GM12878 (cell line): ENCODE results near the gene FAAH2. TPM values are rescaled to one million over a fixed set of nuclear protein-coding genes. Genes with fewer than 3 reads are reported as not detected.

Experiments
- ATAC-seq: fragments of 200-7000 bp; cut with Tn5 transposase; 3 replicates; pipeline ENCODE4 v1.9.1; 2020; ENCODE audit warnings: mild to moderate bottlenecking, moderate library complexity
- BruUV-seq: library from RNA; stranded (reverse); fragments of 400-500 nt; replicated peaks from 2 replicates; lab custom pipeline; 2021; lab: Mats Ljungman, UMichigan
- CTCF ChIA-PET: fragments of 300-600 bp; sonication (Branson Sonifier 250); formaldehyde crosslinking; extraction: SDS; loops from one replicate; lab custom pipeline; 2021; ENCODE audit warnings: inconsistent platforms; lab: Yijun Ruan, JAX
- POLR2A ChIA-PET: fragments of 350-600 bp; formaldehyde crosslinking; extraction: SDS; loops from one replicate; lab custom pipeline; 2021; ENCODE audit warnings: inconsistent platforms; lab: Charles Lee
- RAD21 ChIA-PET: fragments of 300-600 bp; sonication (Branson Sonifier 250); formaldehyde crosslinking; loops from one replicate; lab custom pipeline; 2023; ENCODE audit warnings: antibody characterized with exemption; ENCODE audit not compliant: unreplicated experiment; lab: Charles Lee
- SMC1A ChIA-PET: fragments of 300-600 bp; sonication (Branson Sonifier 250); formaldehyde crosslinking; loops from one replicate; lab custom pipeline; 2023; ENCODE audit not compliant: unreplicated experiment, uncharacterized antibody; lab: Charles Lee
- DNase-seq: peaks from one replicate; pipeline ENCODE4 v3.0.0-alpha.2; 2011; ENCODE audit warnings: low read depth, low spot score
- FAIRE-seq: peaks from 3 replicates; lab custom pipeline; 2011; peaks lifted over from hg19 to GRCh38; lab: Jason Lieb, UNC
- H2AFZ ChIP-seq: 2 replicates; pipeline ENCODE4 v1.6.0; 2011; ENCODE audit warnings: low read depth, low read length, control low read depth; ENCODE audit not compliant: control insufficient read depth
- H3K27ac ChIP-seq: 2 replicates; pipeline ENCODE4 v1.5.1; 2011; ENCODE audit warnings: control low read depth; ENCODE audit not compliant: control insufficient read depth, insufficient read depth
- H3K27me3 ChIP-seq, 2 experiments: replicated peaks in 1 of 2; 2 replicates each; pipeline versions ENCODE4 v1.6.0 to v1.6.1; 2011; ENCODE audit warnings: low read length in 1 of 2; ENCODE audit not compliant: control insufficient read depth in 2 of 2, insufficient read depth in 2 of 2
- H3K36me3 ChIP-seq, 2 experiments: 2 replicates each; pipeline ENCODE4 v1.5.1; 2011; ENCODE audit warnings: low read length in 1 of 2; ENCODE audit not compliant: control insufficient read depth in 2 of 2, insufficient read depth in 2 of 2
- H3K4me1 ChIP-seq: 2 replicates; pipeline ENCODE4 v1.6.1; 2011; ENCODE audit warnings: mild to moderate bottlenecking, low read length, moderate library complexity, mixed read lengths; ENCODE audit not compliant: control insufficient read depth, insufficient read depth
- H3K4me2 ChIP-seq: 2 replicates; pipeline ENCODE4 v1.6.0; 2011; ENCODE audit warnings: control low read depth; ENCODE audit not compliant: control insufficient read depth, insufficient read depth
- H3K4me3 ChIP-seq: fragments of 200-600 bp; sonication (generic); 2 replicates; pipeline ENCODE4 v1.5.1; 2016
- H3K79me2 ChIP-seq: 2 replicates; pipeline ENCODE4 v1.6.0; 2011; ENCODE audit warnings: low read length; ENCODE audit not compliant: control insufficient read depth, insufficient read depth
- H3K9ac ChIP-seq: 2 replicates; pipeline ENCODE4 v1.8.0; 2011; ENCODE audit warnings: low read length, control low read depth, mixed read lengths; ENCODE audit not compliant: control insufficient read depth, insufficient read depth
- H3K9me3 ChIP-seq: replicated peaks from 3 replicates; pipeline ENCODE4 v1.5.1; 2011; ENCODE audit warnings: mild to moderate bottlenecking, low read length; ENCODE audit not compliant: control insufficient read depth, insufficient read depth
- H4K20me1 ChIP-seq: 2 replicates; pipeline ENCODE4 v1.6.0; 2011; ENCODE audit not compliant: control insufficient read depth, insufficient read depth
- ATF2 ChIP-seq: IDR thresholded peaks from 2 replicates; pipeline ENCODE4 v1.6.1; 2012; ENCODE audit warnings: low read length, inconsistent platforms
- CHD1 ChIP-seq: IDR thresholded peaks from 2 replicates; pipeline ENCODE4 v1.6.1; 2012; ENCODE audit warnings: low read depth, low read length, improper control_type of control experiment
- EP300 ChIP-seq, 2 experiments: fragments of 150-350 bp in 1 of 2; IDR thresholded peaks; 2 replicates each; pipeline ENCODE4 v1.6.1; 2011 to 2012; ENCODE audit warnings: low read depth in 2 of 2, low read length in 2 of 2, borderline replicate concordance in 1 of 2, improper control_type of control experiment in 1 of 2, inconsistent platforms in 1 of 2; ENCODE audit not compliant: control insufficient read depth in 1 of 2
- ETV6 ChIP-seq, 2 experiments: fragments of 450-650 bp in 1 of 2; IDR thresholded peaks in 1 of 2; conservative IDR thresholded peaks in 1 of 2; 2 replicates each; pipeline ENCODE4 v1.6.1; 2014; ENCODE audit warnings: antibody characterized with exemption in 1 of 2, borderline replicate concordance in 1 of 2, low read depth in 1 of 2, mild to moderate bottlenecking in 1 of 2, moderate library complexity in 1 of 2
- FOXM1 ChIP-seq: IDR thresholded peaks from 2 replicates; pipeline ENCODE4 v1.6.1; 2012; ENCODE audit warnings: low read depth, mild to moderate bottlenecking, inconsistent platforms, low read length, moderate library complexity
- JUND ChIP-seq: IDR thresholded peaks from 2 replicates; pipeline ENCODE4 v1.6.1; 2012; ENCODE audit warnings: low read depth, mild to moderate bottlenecking, low read length, improper control_type of control experiment, moderate library complexity
- MEF2B ChIP-seq: fragments of 450-650 bp; IDR thresholded peaks from 2 replicates; pipeline ENCODE4 v1.6.1; 2018; ENCODE audit warnings: mild to moderate bottlenecking, moderate library complexity; ENCODE audit not compliant: partially characterized antibody, poor library complexity, severe bottlenecking
- NFIC ChIP-seq: IDR thresholded peaks from 2 replicates; pipeline ENCODE4 v1.6.1; 2012; ENCODE audit warnings: low read depth, mild to moderate bottlenecking, inconsistent platforms, low read length, moderate library complexity
- NFXL1 ChIP-seq: fragments of 450-650 bp; IDR thresholded peaks from 2 replicates; pipeline ENCODE4 v1.6.1; 2017; ENCODE audit warnings: antibody characterized with exemption, mild to moderate bottlenecking, borderline replicate concordance
- NFYA ChIP-seq: IDR thresholded peaks from 2 replicates; pipeline ENCODE4 v1.6.1; 2011; ENCODE audit warnings: low read depth, mild to moderate bottlenecking, low read length, improper control_type of control experiment, borderline replicate concordance
- RCOR1 ChIP-seq: conservative IDR thresholded peaks from 2 replicates; pipeline ENCODE4 v1.6.1; 2012; ENCODE audit warnings: low read depth, low read length, improper control_type of control experiment
- RFX5 ChIP-seq: IDR thresholded peaks from 2 replicates; pipeline ENCODE4 v1.6.1; 2011; ENCODE audit warnings: low read depth, low read length, improper control_type of control experiment
- TBL1XR1 ChIP-seq: IDR thresholded peaks from 2 replicates; pipeline ENCODE4 v1.6.1; 2012; ENCODE audit warnings: low read depth, low read length, improper control_type of control experiment
- YBX1 ChIP-seq: fragments of 450-650 bp; IDR thresholded peaks from 2 replicates; pipeline ENCODE4 v1.6.1; 2016; ENCODE audit warnings: antibody characterized with exemption
- ZBTB4 ChIP-seq: fragments of 450-650 bp; formaldehyde crosslinking; IDR thresholded peaks from 2 replicates; pipeline ENCODE4 v1.4.0; 2022; ENCODE audit warnings: mild to moderate bottlenecking, moderate library complexity
- WGBS: methylation state at CpG from one replicate; pipeline ENCODE4 v1.1.6; 2016; ENCODE audit warnings: low lambda C conversion rate; ENCODE audit not compliant: insufficient replicate concordance, insufficient coverage; ENCODE audit errors: missing lambda C conversion rate; 5-methylcytosine and 5-hydroxymethylcytosine counted together
- in situ Hi-C: fragments of 300-500 bp; cut with MboI; formaldehyde crosslinking; loops from 9 replicates; pipeline ENCODE4 v1.14.3; 2018; ENCODE audit warnings: mixed read lengths
- intact Hi-C: fragments of 100-400 bp; cut with micrococcal nuclease; formaldehyde crosslinking; loops from one replicate; pipeline ENCODE4 v1.14.2; 2022; ENCODE audit not compliant: unreplicated experiment
- polyA plus RNA-seq, 11 experiments: library from polyadenylated mRNA; depleted of rRNA in 4 of 11; unstranded in 6 of 11; stranded (reverse) in 5 of 11; fragments of >200 nt; fragmentation: Nextera tagmentation in 4 of 11; fragmentation: Illumina TruSeq in 1 of 11; extraction: Ambion mirVana in 4 of 11; extraction: Trizol in 1 of 11; gene quantifications; 1 replicate in 1 of 11; 2 replicates in 10 of 11; pipeline versions ENCODE4 v1.2.1 to v1.2.3, GENCODE V29; 2011 to 2016; ENCODE audit warnings: inconsistent platforms in 2 of 11, missing spikeins in 2 of 11, low read depth in 1 of 11
- total RNA-seq, 4 experiments: library from RNA; depleted of rRNA in 3 of 4; stranded (reverse); fragments of >200 nt in 3 of 4; fragmentation: Illumina TruSeq in 1 of 4; extraction: Trizol in 1 of 4; gene quantifications; 2 replicates each; pipeline versions ENCODE4 v1.2.1 to v1.2.3, GENCODE V29; 2013 to 2021

FAAH2 gene
- total and polyA plus RNA-seq, 10 of the 15 experiments (the other 5 are each of a cell fraction or from before 2014, with no cell fraction given): 0.88 to 5.4 (median 1.5) TPM

- TF ChIP-seq ZBTB4 (CRISPR knock-in tag) (no peak), MEF2B (no peak), CHD1 (no peak), EP300 (IDR thresholded peaks at IDR 0.05; ENCODE audit: borderline replicate concordance in 1 of 2, control insufficient read depth in 1 of 2, low read depth in 2 of 2, low read length in 2 of 2) (no peak)
Observed at GRCh38 chrX:57368158-57368557, 81.7 kb downstream of the FAAH2 start (continued).

- Histone ChIP-seq H3K4me1 (no peaks in the 10 kb centered on the region), H2AFZ (no peak overlapping the region), H3K9me3 (no peaks in the 10 kb centered on the region), H3K27ac (no peak overlapping the region), H3K79me2 (no peaks in the 10 kb centered on the region), H3K27me3 (no peaks in the 10 kb centered on the region), H3K4me3 (no peak overlapping the region), H3K9ac (no peak overlapping the region), H3K4me2 (no peak overlapping the region), H3K36me3 (no peaks in the 10 kb centered on the region), H4K20me1 (no peaks in the 10 kb centered on the region)
- BruUV-seq: no TSS peak
- ChIA-PET POLR2A (no interaction called here), SMC1A (no interaction called here), CTCF (no interaction called here), RAD21 (no interaction called here)
- DNase-seq: no peak
- in situ Hi-C loops (no loop called here), intact Hi-C loops (no loop called here)
- FAIRE-seq: no peak
- WGBS: 24% methylated on average over 4 of the region's 4 CpGs
- TF ChIP-seq NFXL1: no peak
- TF ChIP-seq RFX5: no peak
- no peak for TF ChIP-seq FOXM1
- TF ChIP-seq ETV6 (conservative IDR thresholded peaks at IDR 0.05 in 1 of 2, IDR thresholded peaks at IDR 0.05 in 1 of 2; ENCODE audit: borderline replicate concordance in 1 of 2, low read depth in 1 of 2): no peak
- TF ChIP-seq ATF2: no peak
- TF ChIP-seq JUND: no peak
- TF ChIP-seq NFYA: no peak
- TF ChIP-seq YBX1: no peak
- TF ChIP-seq NFIC: no peak
- TF ChIP-seq RCOR1: no peak
- no peak for TF ChIP-seq TBL1XR1
- ATAC-seq: no peak
Observed at GRCh38 chrX:57379296-57379695, 92.8 kb downstream of the FAAH2 start.
